Neutrophil (primary cell): ENCODE measurements around the gene EPHA6.
"Not testable (repeated sequence)": the region's sequence is repeated elsewhere in the genome, so short reads cannot be mapped to it uniquely, and the experiment has no call there.

ENCODE experiments used
- H3K27ac ChIP-seq: fragments of 200-600 bp; sonication (generic); 2 replicates; pipeline ENCODE4 v1.5.1; 2016; ENCODE audit warnings: mild to moderate bottlenecking, moderate library complexity
- H3K27me3 ChIP-seq: fragments of 200-600 bp; sonication (generic); 2 replicates; pipeline ENCODE4 v1.6.0; 2016; ENCODE audit warnings: mild to moderate bottlenecking
- H3K36me3 ChIP-seq: fragments of 200-600 bp; sonication (generic); 2 replicates; pipeline ENCODE4 v1.5.1; 2017
- H3K4me1 ChIP-seq, 2 experiments: fragments of 200-600 bp in 1 of 2; sonication (generic) in 1 of 2; 1 replicate in 1 of 2; 2 replicates in 1 of 2; pipeline versions ENCODE4 v1.5.1 to v1.6.1; 2013 to 2016; ENCODE audit warnings: low read depth in 1 of 2, low read length in 1 of 2, mild to moderate bottlenecking in 1 of 2, moderate library complexity in 1 of 2; ENCODE audit not compliant: control insufficient read depth in 1 of 2, insufficient read depth in 1 of 2
- H3K4me3 ChIP-seq, 2 experiments: fragments of 200-600 bp in 1 of 2; sonication (generic) in 1 of 2; 1 replicate in 1 of 2; 2 replicates in 1 of 2; pipeline ENCODE4 v1.5.1; 2013 to 2016; ENCODE audit warnings: low read depth in 1 of 2, low read length in 1 of 2, mild to moderate bottlenecking in 1 of 2, moderate library complexity in 1 of 2
- H3K9me3 ChIP-seq: fragments of 200-600 bp; sonication (generic); 2 replicates; pipeline ENCODE4 v1.5.1; 2016
- CTCF ChIP-seq: fragments of 200-600 bp; sonication (generic); IDR thresholded peaks from 2 replicates; pipeline ENCODE4 v1.5.1; 2016; ENCODE audit warnings: antibody characterized with exemption

Gene EPHA6

GRCh38 chr3:97001611-97002010 is 187.2 kb downstream of the EPHA6 start:
- H3K27me3 ChIP-seq, result no peaks in the 10 kb centered on the region
- H3K27ac ChIP-seq, result no peak overlapping the region
- H3K4me1 ChIP-seq, result no peaks in the 10 kb centered on the region
- no peak for TF ChIP-seq CTCF
- peaks cover 6% of the 10 kb centered on the region for H3K9me3 ChIP-seq
- H3K36me3 ChIP-seq, result no peaks in the 10 kb centered on the region
- H3K4me3 ChIP-seq, result no peak overlapping the region

GRCh38 chr3:97009427-97010019 is 195.1 kb downstream of the EPHA6 start:
- no peaks in the 10 kb centered on the region for H3K4me1 ChIP-seq
- no peaks in the 10 kb centered on the region for H3K9me3 ChIP-seq
- H3K4me3 ChIP-seq, result no peak overlapping the region
- TF ChIP-seq CTCF, result no peak
- H3K36me3 ChIP-seq, result no peaks in the 10 kb centered on the region
- no peaks in the 10 kb centered on the region for H3K27me3 ChIP-seq
- no peak overlapping the region for H3K27ac ChIP-seq

GRCh38 chr3:97010881-97011657 is 196.7 kb downstream of the EPHA6 start:
- no peak overlapping the region for H3K4me3 ChIP-seq
- no peaks in the 10 kb centered on the region for H3K4me1 ChIP-seq
- no peaks in the 10 kb centered on the region for H3K9me3 ChIP-seq
- H3K27me3 ChIP-seq, result no peaks in the 10 kb centered on the region
- H3K27ac ChIP-seq, result no peak overlapping the region
- H3K36me3 ChIP-seq, result no peaks in the 10 kb centered on the region
- TF ChIP-seq CTCF, result no peak

GRCh38 chr3:97021778-97022177 is 207.4 kb downstream of the EPHA6 start:
- H3K4me3 ChIP-seq, result no peak overlapping the region
- H3K4me1 ChIP-seq, result no peaks in the 10 kb centered on the region
- no peaks in the 10 kb centered on the region for H3K9me3 ChIP-seq
- no peaks in the 10 kb centered on the region for H3K27me3 ChIP-seq
- no peak for TF ChIP-seq CTCF
- no peak overlapping the region for H3K27ac ChIP-seq
- no peaks in the 10 kb centered on the region for H3K36me3 ChIP-seq

- H3K27me3 ChIP-seq, result not testable (repeated sequence)
Measured at GRCh38 chr3:97025612-97026011, 211.2 kb downstream of the EPHA6 start.

GRCh38 chr3:97029972-97030371 is 215.6 kb downstream of the EPHA6 start:
- H3K9me3 ChIP-seq, result no peaks in the 10 kb centered on the region

More at GRCh38 chr3:97025612-97026011, 211.2 kb downstream of the EPHA6 start:
- not testable (repeated sequence) for H3K36me3 ChIP-seq, H3K9me3 ChIP-seq, H3K4me3 ChIP-seq, H3K27ac ChIP-seq, H3K4me1 ChIP-seq

More at GRCh38 chr3:97029972-97030371, 215.6 kb downstream of the EPHA6 start:
- Histone ChIP-seq H3K36me3 (no peaks in the 10 kb centered on the region), H3K27me3 (no peaks in the 10 kb centered on the region), H3K27ac (no peak overlapping the region), H3K4me3 (no peak overlapping the region), H3K4me1 (no peaks in the 10 kb centered on the region)
- TF ChIP-seq CTCF, result no peak
